Ecto neural progenitor cell (in vitro differentiated cells): ENCODE results near the gene NEO1.

Experiments
- DNase-seq: peaks from one replicate; pipeline ENCODE4 v3.0.0-alpha.2; 2018; ENCODE audit warnings: low spot score

The NEO1 gene

DNA sequence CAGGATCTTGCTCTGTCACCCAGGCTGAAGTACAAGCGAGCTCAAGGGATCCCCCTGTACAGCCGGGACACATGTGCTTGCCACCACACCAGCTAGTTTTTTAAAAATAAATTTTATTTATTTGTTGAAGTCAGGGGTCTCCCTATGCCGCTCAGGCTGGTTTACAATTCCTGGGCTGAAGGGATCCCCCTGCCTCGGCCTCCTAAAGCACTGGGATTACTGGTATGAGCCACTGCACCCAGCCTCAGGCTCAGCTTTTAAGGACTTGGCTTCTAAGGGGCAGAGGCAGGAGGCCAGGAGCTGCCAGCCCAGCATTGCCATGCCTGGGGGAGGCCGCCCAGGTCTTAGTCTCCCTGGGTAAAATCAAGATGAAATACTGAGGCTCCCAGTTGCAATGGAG lies 279.2 kb downstream of the NEO1 start:
- DNase-seq: no peak

DNA sequence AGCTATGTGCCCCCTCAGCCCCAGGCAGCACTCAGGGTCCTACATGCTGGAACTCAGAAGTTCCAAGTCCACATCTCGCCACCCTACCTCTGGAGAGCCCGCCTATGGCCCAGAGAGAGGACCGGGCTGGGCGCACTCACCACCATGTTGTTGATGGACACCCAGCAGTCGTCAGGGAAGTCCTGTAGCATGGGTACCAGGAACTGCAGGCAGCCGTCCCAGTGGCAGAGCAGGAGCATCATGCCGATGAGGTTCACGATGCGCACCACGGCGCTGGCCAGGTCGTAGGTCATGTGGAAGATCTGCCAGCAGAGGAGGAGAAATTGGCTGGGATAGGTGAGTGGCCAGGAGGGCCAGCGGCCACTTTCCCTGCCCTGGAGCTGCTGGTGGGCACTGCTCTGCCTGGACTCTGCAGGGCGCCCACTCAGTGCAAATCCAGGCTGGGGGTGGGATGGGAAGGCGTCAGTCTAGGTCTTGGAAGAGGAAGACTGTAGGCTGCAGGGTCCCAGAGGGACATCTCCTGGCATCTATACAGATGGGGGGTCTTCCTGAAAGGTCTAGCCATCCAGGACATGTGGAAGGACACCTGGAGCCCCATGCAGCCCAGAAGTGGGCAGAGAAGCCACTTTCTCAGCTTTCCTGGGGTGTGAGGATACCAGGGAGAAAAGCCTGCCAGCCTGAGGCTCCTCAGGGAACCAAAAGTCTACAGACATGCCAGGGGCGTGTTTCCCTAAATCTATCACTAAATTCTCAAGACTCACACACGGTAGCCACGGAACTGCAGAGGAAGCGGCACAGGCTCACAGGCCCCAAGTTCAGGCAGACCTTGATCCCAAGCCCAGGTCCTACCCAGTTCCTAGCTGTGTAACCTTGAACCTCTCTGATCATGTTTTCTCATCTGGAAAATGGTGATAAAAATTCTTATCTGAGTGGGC lies 280.0 kb downstream of the NEO1 start:
- no peak for DNase-seq

DNA sequence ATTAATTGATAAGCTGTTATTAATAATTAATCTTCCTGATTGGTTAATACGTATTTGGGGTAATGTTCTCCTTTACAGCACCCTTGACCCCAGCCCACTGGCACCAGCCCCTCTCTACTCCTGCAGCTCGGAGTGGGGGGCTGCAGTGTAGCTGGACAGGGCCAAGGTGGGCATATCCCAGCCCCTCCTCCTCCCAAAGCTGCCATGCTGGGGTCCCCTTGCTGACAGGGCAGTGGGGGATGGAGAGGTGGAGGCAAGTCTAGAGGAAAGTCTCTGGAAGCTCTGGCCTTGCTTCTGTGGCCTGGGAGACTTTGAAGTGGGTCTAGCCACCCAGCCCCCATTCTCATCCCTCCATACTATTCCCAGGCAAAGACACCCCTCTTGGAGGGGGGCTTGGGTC lies 280.7 kb downstream of the NEO1 start:
- DNase-seq: no peak

- DNase-seq: no peak
These were observed 281.8 kb downstream of the NEO1 start for GRCh38 chr15:73334086-73334485.

DNA sequence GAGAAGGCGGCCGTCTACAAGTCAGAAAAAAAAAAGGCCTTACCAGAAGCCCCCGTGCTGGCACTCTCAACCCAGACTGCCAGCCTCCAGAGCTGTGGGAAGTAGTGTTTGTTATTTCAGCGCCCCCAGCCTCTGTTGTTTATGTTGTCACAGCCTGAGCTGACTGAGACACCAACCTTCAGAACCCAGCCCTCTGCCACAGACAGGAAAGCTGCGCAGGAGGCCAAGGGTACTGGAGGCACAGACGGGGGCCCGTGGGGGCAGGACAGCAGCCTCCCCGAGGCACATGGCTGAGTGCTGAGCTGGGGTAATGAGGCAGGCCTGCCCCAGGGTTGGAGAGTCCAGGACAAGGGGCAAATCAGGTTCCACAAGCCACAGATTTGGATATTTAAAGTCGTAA lies 282.8 kb downstream of the NEO1 start:
- no peak for DNase-seq

DNA sequence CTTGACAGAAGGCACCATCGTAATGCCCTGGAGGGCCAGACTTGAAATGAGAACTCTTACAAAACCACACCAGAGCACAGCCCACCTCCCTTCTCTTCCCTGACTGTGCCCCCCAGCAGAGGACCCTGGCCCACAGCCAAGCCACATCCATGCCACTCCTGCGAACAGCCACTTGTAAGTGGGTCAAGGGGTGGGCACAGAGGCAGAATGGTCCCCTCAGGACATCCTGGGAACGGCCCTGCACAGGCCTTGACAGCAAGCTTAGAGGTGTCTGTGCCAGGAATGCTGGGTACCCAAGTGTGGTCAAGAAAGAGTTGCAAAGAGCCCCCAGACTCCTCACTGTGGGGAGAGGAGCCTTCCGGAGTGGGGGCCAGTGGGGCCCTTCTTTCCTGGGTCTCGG lies 283.2 kb downstream of the NEO1 start:
- no peak for DNase-seq

DNA sequence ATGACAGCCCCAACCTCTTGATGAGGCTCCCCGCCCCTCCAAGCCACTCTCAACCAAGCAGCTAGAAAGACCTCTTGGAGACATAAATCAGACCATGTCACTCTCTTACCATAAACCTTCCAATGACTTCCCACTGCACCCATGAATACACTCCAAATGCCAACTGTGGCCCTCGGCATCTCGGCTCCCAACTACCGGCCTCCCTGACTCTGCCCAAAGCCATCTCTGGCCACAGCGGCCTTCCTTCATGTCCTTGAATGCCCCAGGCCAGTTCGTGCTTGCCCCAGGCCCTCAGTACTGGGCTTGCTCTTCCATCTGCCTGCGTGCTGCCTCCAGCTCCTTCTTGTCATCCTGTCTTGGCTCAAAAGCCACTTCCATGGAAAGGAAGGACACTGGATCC lies 284.5 kb downstream of the NEO1 start:
- DNase-seq: no peak

DNA sequence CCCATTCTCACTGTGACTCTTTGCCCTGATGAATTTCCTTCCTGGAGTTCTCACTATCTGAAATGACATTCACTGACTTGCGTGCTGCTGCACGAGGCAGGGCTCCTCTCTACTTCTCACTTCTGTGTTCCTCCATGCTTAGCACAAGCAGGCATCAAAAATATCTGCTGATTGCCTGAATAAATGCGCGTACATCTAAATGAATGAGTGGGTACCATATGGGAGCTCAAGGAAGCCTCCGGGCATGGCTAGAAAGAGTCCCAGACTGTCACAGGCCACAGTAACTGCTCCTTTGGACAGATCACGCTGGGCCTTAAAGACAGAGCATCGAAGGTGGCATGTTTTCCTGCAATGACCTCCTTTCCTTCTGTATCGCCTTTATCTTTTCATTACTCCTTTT lies 284.9 kb downstream of the NEO1 start:
- DNase-seq: no peak

DNA sequence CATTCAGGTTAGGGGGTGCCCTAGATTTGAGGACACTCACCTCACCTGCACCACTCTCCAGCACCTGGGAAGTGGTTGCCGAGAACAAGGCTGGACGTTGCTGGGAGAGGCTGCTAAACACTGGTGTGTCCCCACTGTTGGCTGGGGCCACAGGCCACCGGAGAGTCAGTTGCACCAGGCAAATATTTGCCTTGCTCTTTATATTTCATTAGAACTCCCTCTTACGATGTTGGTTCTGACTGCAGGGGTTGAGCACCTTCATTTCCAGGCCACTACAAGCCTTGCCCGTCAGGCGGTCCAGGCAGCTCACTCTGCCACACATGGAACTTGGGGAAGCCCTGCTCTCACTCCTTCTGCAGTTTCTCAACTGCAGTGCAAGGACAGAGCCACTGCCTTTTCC lies 285.8 kb downstream of the NEO1 start:
- no peak for DNase-seq

DNA sequence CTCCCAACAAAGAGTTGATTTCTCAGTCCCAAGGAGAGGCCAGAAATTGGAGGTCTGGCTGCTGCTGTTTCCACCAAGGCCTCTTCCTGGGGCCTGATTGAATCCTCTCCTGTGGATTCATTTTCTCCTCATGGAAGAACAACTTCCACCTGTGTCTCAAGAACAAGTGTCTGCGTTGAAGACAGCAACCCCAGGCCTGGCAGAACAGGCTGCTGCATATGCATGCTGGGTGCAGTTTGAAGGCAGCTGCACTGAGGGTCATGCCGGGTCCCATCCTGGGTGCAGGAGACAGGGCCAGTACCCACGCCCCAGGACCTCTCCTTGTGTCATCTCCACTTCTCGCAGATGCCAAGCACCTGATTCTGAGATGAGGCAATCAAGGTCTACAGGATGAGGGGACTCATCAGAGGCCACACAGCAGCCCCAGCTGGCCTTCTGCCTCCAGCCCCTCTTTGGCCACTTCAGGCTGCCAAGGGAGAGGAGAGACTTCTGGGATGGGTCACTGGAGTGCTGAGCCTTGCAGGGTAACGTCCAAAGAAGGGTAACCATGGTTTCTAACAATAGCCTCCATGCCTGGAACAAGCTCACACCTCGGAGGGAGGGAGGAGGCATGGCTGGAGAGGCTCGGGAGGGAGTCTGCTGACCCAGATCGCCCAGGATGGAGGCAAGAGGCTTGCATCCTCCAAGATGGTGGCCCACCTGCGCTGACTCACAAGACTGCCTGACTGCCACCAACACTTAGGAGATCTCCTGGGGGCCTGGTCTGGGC lies 286.5 kb downstream of the NEO1 start:
- DNase-seq: no peak

DNA sequence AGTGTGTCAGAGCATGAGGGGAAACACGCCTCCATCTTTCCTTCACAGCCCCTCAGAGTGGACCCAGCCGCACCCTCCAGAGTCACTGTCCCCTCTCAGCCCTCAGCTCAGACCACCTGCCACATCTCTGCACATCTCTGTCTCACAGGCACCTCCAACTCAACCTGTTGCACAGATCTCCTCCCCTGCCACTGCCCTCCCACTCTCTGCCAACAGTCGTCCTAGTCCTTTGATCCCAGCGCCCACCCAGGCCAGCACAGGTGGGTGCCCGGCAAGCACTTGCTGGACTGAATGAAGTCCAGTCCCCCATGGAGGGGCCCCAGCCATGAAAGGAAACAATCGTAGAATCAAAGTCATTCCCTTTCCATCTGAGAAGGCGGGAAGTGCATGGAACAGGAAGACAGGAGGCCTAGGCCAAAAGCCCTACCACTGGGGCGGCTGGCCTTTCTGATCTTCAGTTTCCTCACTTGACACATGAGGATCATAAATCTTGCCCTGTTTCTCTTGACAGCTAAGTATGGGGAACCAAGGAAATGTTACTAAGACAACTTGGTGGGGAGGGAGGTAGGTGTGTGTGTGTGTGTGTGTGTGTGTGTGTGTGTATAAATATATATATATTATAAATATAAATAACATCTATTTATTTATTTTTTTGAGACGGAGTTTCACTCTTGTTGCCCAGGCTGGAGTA lies 288.4 kb downstream of the NEO1 start:
- DNase-seq: no peak

- no peak for DNase-seq
These were observed 289.8 kb downstream of the NEO1 start for GRCh38 chr15:73341886-73342600.

GRCh38 chr15:73344056-73344455 lies 291.8 kb downstream of the NEO1 start:
- DNase-seq: no peak

DNA sequence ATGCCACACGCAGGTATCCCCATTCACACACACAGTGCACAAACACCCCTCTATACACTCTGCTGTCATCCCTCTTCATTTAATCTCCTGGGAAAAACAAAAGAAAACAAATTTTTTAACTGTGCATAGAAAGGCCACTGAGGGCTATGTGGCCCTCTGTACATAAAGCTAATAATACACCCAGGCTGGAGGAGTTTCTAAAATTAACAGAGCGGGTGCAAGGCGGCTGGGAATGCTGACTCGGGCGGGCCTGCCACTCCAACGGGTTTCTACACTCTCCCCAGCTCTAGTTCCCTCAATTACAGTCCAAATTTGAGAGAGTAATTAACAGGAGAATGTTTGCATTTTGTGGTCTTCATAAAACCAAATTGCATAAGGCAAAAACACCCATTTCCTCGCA lies 293.4 kb downstream of the NEO1 start:
- DNase-seq: no peak

GRCh38 chr15:73346735-73347312 lies 294.6 kb downstream of the NEO1 start:
- DNase-seq: peak; percentile 85

- DNase-seq: no peak
These were observed 296.9 kb downstream of the NEO1 start for GRCh38 chr15:73349191-73349590.

DNA sequence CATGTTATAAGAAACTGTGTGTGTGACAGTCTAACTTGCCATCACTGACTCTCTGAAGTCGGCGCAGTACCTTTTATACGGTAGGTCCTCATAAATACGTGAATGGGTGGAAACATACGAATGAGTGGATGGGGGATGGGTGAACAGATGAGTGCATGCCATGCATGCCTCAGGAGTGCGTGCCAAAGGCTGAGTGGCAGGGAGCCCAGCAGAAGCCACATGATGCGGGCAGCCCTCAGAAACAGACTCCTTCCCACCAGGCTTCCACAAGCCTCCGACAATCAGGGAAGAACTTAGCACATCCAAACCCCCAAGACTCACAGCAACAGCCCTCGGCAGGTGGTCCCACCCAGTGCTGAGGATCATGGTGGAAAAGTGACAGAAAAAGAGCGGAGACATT lies 299.8 kb downstream of the NEO1 start:
- no peak for DNase-seq

GRCh38 chr15:73353734-73354133 lies 301.5 kb downstream of the NEO1 start:
- no peak for DNase-seq

- DNase-seq: no peak
These were observed 302.0 kb downstream of the NEO1 start for GRCh38 chr15:73354241-73354640.
